Stimulated activated memory B cell treated with anti-CD40 and anti-IgM and Interleukin-4, amounts not matched to agents 10 μg/mL and 1 μg/mL and 100 μg/mL, for 72 hours (primary cell): ENCODE results near the gene H6PD.
"Not testable (repeated sequence)": the region's sequence is repeated elsewhere in the genome, so short reads cannot be mapped to it uniquely, and the experiment has no call there.

Experiments
- ATAC-seq: fragments of 150-1000 bp; cut with Tn5 transposase; 2 replicates; pipeline ENCODE4 v1.10.0; 2021
- H3K27ac Mint-ChIP-seq: one replicate; pipeline ENCODE4 v1.8.0; 2022; ENCODE audit warnings: mild to moderate bottlenecking, mixed read lengths
- H3K27me3 Mint-ChIP-seq: one replicate; pipeline ENCODE4 v1.8.0; 2022; ENCODE audit warnings: mixed read lengths
- H3K36me3 Mint-ChIP-seq: one replicate; pipeline ENCODE4 v1.8.0; 2022; ENCODE audit warnings: mixed read lengths
- H3K4me1 Mint-ChIP-seq: one replicate; pipeline ENCODE4 v1.8.0; 2022; ENCODE audit warnings: mixed read lengths
- H3K4me3 Mint-ChIP-seq: one replicate; pipeline ENCODE4 v1.8.0; 2022; ENCODE audit warnings: mild to moderate bottlenecking, moderate library complexity, mixed read lengths
- H3K9me3 Mint-ChIP-seq: one replicate; pipeline ENCODE4 v1.8.0; 2022; ENCODE audit warnings: mixed read lengths

Gene H6PD

DNA sequence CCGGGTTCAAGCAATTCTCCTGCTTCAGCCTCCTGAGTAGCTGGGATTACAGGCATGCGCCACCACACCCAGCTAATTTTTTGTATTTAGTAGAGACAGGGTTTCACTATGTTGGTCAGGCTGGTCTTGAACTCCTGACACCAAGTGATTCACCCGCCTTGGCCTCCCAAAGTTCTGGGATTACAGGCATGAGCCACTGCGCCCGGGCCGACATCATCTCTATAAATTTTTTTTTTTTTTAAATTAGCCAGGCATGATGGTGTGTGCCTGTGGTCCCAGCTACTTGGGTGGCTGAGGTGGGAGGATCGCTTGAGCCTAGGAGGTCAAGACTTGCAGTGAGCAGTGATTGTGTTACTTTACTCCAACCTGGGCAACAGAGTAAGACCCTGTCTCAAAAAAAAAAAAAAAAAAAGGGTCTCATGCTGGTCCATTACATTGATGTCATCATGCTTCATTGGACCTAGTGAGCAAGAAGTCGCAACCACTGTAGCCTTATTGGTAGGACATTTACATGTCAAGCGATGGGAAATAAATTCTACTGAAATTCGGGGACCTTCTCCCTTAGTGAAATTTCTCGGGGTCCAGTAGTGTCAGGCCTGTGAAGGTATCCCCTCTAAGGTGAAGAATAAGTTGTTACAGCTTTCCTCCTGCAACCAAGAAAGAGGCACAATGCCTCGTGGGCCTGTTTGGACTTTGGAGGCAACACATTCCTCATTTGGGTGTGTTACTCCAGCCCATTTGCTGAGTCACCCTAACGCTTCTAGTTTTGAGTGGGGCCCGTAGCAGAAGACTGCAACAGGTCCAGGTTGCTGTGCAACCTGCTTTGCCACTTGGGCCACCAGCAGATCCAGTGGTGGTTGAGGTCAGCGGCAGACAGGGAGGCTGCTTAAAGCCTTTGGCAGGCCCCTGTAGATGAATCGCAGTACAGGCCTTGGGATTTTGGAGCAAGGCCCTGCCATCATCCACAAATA is 65.3 kb downstream of the H6PD start:
- not testable (repeated sequence) for ATAC-seq, H3K4me3 Mint-ChIP-seq, H3K9me3 Mint-ChIP-seq, H3K36me3 Mint-ChIP-seq, H3K27ac Mint-ChIP-seq, H3K27me3 Mint-ChIP-seq
- peaks cover 21% of the 10 kb centered on the region for H3K4me1 Mint-ChIP-seq

DNA sequence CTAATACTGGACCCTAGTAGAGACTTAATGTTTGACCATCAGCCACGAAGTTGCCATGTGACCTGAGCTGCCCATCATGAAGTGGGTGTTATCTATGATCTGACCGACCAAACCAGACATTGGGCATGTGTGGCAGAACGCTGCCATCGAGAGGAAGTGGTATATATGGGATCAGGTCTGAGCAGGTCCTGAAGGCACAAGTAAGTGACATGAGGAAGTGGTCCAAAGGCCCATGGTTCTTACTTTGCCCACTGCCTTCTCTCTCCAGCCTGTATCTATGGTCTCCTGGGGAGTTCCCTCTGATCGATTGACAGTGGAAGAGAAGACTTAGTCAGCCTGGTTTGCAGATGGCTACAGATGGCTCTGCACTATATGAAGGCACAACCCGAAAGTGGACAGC is 66.0 kb downstream of the H6PD start:
- peaks cover 6% of the 10 kb centered on the region for H3K27me3 Mint-ChIP-seq
- no peak for ATAC-seq

GRCh38 chr1:9302745-9303524 is 68.4 kb downstream of the H6PD start:
- Mint-ChIP-seq H3K36me3 (no peaks in the 10 kb centered on the region), H3K27me3 (peaks cover 7% of the 10 kb centered on the region), H3K9me3 (no peaks in the 10 kb centered on the region), H3K4me3 (no peak overlapping the region), H3K27ac (no peak overlapping the region), H3K4me1 (peaks cover 40% of the 10 kb centered on the region)
- no peak for ATAC-seq

More for the DNA sequence above, 66.0 kb downstream of the H6PD start:
- Mint-ChIP-seq H3K9me3 (no peaks in the 10 kb centered on the region), H3K4me3 (no peak overlapping the region), H3K36me3 (no peaks in the 10 kb centered on the region), H3K27ac (no peak overlapping the region), H3K4me1 (peaks cover 28% of the 10 kb centered on the region)

DNA sequence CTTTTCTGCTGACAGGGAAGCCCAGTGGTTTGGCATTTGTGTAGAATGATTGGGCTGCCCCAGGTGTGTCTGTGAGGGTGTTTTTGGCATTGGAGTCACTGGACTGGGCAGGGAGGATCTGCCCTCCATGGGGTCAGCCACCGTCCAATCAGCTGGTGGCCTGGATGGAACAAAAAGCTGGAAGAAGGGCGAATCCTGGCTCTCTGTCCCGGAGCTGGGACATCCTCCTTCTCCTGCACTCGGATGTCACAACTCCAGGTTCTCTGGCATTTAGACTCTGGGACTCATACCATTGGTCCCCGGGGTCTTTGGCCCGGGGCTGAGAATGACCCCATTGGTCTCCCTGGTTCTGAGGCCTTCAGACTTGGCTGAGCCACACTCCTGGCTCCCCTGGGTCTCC is 69.3 kb downstream of the H6PD start:
- no peaks in the 10 kb centered on the region for H3K36me3 Mint-ChIP-seq
- no peak for ATAC-seq
- H3K27me3 Mint-ChIP-seq: peaks cover 7% of the 10 kb centered on the region
- H3K27ac Mint-ChIP-seq: no peak overlapping the region
- no peak overlapping the region for H3K4me3 Mint-ChIP-seq
- peaks cover 43% of the 10 kb centered on the region for H3K4me1 Mint-ChIP-seq
- no peaks in the 10 kb centered on the region for H3K9me3 Mint-ChIP-seq

GRCh38 chr1:9305216-9305615 is 70.6 kb downstream of the H6PD start:
- no peaks in the 10 kb centered on the region for H3K9me3 Mint-ChIP-seq
- H3K4me3 Mint-ChIP-seq: no peak overlapping the region
- peak overlapping the region; percentile 8 for H3K27ac Mint-ChIP-seq
- peaks cover 46% of the 10 kb centered on the region for H3K4me1 Mint-ChIP-seq
- no peaks in the 10 kb centered on the region for H3K36me3 Mint-ChIP-seq
- peaks cover 7% of the 10 kb centered on the region for H3K27me3 Mint-ChIP-seq
- peak; percentile 27 for ATAC-seq

- Mint-ChIP-seq H3K36me3 (no peaks in the 10 kb centered on the region), H3K27ac (peak overlapping the region; percentile 8), H3K4me3 (no peak overlapping the region), H3K4me1 (peaks cover 42% of the 10 kb centered on the region), H3K9me3 (no peaks in the 10 kb centered on the region), H3K27me3 (peaks cover 7% of the 10 kb centered on the region)
- no peak for ATAC-seq
Observed at GRCh38 chr1:9306006-9306405, 71.4 kb downstream of the H6PD start.

GRCh38 chr1:9307303-9307702 is 72.7 kb downstream of the H6PD start:
- Mint-ChIP-seq H3K27ac (no peak overlapping the region), H3K9me3 (no peaks in the 10 kb centered on the region), H3K4me3 (no peak overlapping the region), H3K27me3 (peaks cover 7% of the 10 kb centered on the region), H3K4me1 (peaks cover 37% of the 10 kb centered on the region), H3K36me3 (no peaks in the 10 kb centered on the region)
- no peak for ATAC-seq

- ATAC-seq: no peak
- no peak overlapping the region for H3K4me3 Mint-ChIP-seq
- H3K27ac Mint-ChIP-seq: no peak overlapping the region
- no peaks in the 10 kb centered on the region for H3K36me3 Mint-ChIP-seq
- peaks cover 7% of the 10 kb centered on the region for H3K27me3 Mint-ChIP-seq
- no peaks in the 10 kb centered on the region for H3K9me3 Mint-ChIP-seq
- H3K4me1 Mint-ChIP-seq: peaks cover 27% of the 10 kb centered on the region
Observed at GRCh38 chr1:9308236-9308785, 73.7 kb downstream of the H6PD start.

- ATAC-seq: no peak
- no peaks in the 10 kb centered on the region for H3K36me3 Mint-ChIP-seq
- no peaks in the 10 kb centered on the region for H3K9me3 Mint-ChIP-seq
- H3K27me3 Mint-ChIP-seq: peaks cover 7% of the 10 kb centered on the region
- H3K4me3 Mint-ChIP-seq: no peak overlapping the region
- no peak overlapping the region for H3K27ac Mint-ChIP-seq
- H3K4me1 Mint-ChIP-seq: peaks cover 27% of the 10 kb centered on the region
Observed at GRCh38 chr1:9309080-9309479, 74.5 kb downstream of the H6PD start.

DNA sequence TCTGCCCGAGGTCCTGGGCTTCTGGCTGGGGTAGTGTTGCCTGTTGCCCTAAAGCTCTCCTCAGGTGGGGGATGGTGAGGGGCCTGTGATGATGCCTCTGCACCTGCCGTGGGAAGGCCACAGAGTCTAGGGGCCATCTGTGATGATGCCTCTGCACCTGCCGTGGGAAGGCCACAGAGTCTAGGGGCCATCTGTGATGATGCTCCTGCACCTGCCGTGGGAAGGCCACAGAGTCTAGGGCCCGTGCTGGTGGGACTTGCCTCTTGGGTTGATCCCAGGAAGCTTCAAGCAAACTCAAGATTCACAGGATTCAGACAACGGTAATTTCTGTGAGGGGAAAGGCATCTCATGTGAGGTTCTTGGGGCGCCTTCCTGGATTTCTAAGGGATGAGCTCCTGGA is 75.4 kb downstream of the H6PD start:
- Mint-ChIP-seq H3K27me3 (peaks cover 7% of the 10 kb centered on the region), H3K27ac (no peak overlapping the region), H3K36me3 (no peaks in the 10 kb centered on the region), H3K9me3 (no peaks in the 10 kb centered on the region), H3K4me3 (no peak overlapping the region), H3K4me1 (peaks cover 24% of the 10 kb centered on the region)
- no peak for ATAC-seq

DNA sequence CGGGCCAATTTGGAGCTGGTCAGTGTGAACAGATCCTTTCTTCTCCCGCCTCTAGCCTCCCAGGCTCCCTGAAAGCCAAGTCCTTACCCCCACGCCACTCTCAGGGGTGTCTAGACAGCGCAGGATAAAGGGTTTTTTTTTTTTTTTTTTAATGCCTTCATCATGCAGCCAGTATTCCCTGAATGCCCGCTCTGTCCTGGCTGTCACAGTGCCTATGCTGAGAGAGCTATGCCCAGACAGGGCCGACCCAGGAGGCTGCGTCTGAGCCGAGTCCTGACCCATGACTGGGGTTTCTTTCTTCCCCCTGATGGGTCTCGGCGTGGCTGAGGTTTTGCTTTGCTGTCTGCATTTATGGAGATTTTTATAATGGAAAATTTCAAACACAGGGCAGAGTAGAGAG is 76.5 kb downstream of the H6PD start:
- no peak overlapping the region for H3K27ac Mint-ChIP-seq
- H3K9me3 Mint-ChIP-seq: no peaks in the 10 kb centered on the region
- H3K4me1 Mint-ChIP-seq: peaks cover 24% of the 10 kb centered on the region
- no peaks in the 10 kb centered on the region for H3K27me3 Mint-ChIP-seq
- no peak for ATAC-seq
- H3K4me3 Mint-ChIP-seq: no peak overlapping the region
- no peaks in the 10 kb centered on the region for H3K36me3 Mint-ChIP-seq

DNA sequence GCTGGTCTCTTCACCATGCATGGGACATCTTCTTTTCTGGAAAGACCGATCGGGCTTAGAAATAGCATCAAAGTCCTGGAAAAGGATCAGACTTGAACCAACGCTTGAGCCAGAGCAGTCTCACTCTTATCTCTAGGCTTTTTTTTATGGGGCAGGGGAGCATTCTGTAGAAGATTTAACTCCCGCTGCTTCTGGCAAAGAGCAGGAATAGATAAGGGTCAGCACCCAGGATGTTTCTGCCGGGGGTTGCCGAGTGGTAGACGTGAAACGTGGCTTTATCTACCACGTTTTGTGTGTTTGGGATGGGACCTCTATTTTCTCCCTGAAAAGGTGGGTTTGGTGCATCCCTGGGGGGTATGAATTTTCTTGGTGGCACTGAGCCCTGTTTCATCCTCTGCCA is 76.9 kb downstream of the H6PD start:
- peaks cover 23% of the 10 kb centered on the region for H3K4me1 Mint-ChIP-seq
- no peaks in the 10 kb centered on the region for H3K9me3 Mint-ChIP-seq
- no peaks in the 10 kb centered on the region for H3K36me3 Mint-ChIP-seq
- no peak for ATAC-seq
- no peak overlapping the region for H3K4me3 Mint-ChIP-seq
- no peak overlapping the region for H3K27ac Mint-ChIP-seq
- H3K27me3 Mint-ChIP-seq: no peaks in the 10 kb centered on the region

GRCh38 chr1:9312168-9312720 is 77.7 kb downstream of the H6PD start:
- H3K4me1 Mint-ChIP-seq: peaks cover 26% of the 10 kb centered on the region
- no peak overlapping the region for H3K4me3 Mint-ChIP-seq
- no peak for ATAC-seq

GRCh38 chr1:9313576-9313975 is 79.0 kb downstream of the H6PD start:
- Mint-ChIP-seq H3K9me3 (no peaks in the 10 kb centered on the region), H3K36me3 (no peaks in the 10 kb centered on the region), H3K4me1 (peaks cover 37% of the 10 kb centered on the region), H3K4me3 (no peak overlapping the region), H3K27ac (no peak overlapping the region), H3K27me3 (no peaks in the 10 kb centered on the region)
- ATAC-seq: no peak

More at GRCh38 chr1:9312168-9312720, 77.7 kb downstream of the H6PD start:
- no peak overlapping the region for H3K27ac Mint-ChIP-seq
- H3K27me3 Mint-ChIP-seq: no peaks in the 10 kb centered on the region
- H3K36me3 Mint-ChIP-seq: no peaks in the 10 kb centered on the region
- H3K9me3 Mint-ChIP-seq: no peaks in the 10 kb centered on the region

DNA sequence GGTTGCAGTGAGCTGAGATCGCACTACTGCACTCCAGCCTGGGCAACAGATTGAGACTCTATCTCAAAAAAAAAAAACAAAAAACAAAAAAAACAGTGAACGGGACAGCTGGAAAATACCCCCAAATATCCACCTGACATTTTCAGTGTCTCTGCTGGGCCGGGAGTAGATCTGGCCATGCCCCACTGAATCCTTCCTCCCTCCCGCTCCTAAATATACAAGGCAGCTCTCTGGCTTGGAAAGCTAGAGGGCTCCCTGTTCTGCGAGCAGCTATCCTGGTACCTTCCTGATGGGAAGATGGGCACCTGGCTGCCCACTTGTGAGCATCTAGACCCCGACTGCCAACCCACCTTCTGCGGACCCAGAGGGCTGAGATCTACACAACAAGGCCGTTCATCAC is 79.5 kb downstream of the H6PD start:
- no peaks in the 10 kb centered on the region for H3K27me3 Mint-ChIP-seq
- no peaks in the 10 kb centered on the region for H3K36me3 Mint-ChIP-seq

More for the DNA sequence above, 79.5 kb downstream of the H6PD start:
- ATAC-seq: no peak
- H3K27ac Mint-ChIP-seq: no peak overlapping the region
- peaks cover 37% of the 10 kb centered on the region for H3K4me1 Mint-ChIP-seq
- H3K4me3 Mint-ChIP-seq: no peak overlapping the region
- no peaks in the 10 kb centered on the region for H3K9me3 Mint-ChIP-seq
